Breast epithelium (tissue), 3 donors: ENCODE measurements around the gene ACTR3.

ENCODE experiments used
- CTCF ChIP-seq, 3 donors: fragments of 450-650 bp; IDR thresholded peaks; one replicate each; pipeline ENCODE4 v1.5.1; 2016 to 2017; ENCODE audit warnings: antibody characterized with exemption in 3 of 3, mild to moderate bottlenecking in 3 of 3, moderate library complexity in 3 of 3
- POLR2A ChIP-seq: fragments of 450-650 bp; IDR thresholded peaks from one replicate; pipeline ENCODE4 v1.6.1; 2016; ENCODE audit warnings: antibody characterized with exemption, mild to moderate bottlenecking, moderate library complexity
- POLR2AphosphoS5 ChIP-seq, 3 donors: sonication (generic); formaldehyde crosslinking; IDR thresholded peaks; one replicate each; pipeline ENCODE4 v1.6.1; 2017; ENCODE audit warnings: antibody characterized with exemption in 3 of 3

DNA sequence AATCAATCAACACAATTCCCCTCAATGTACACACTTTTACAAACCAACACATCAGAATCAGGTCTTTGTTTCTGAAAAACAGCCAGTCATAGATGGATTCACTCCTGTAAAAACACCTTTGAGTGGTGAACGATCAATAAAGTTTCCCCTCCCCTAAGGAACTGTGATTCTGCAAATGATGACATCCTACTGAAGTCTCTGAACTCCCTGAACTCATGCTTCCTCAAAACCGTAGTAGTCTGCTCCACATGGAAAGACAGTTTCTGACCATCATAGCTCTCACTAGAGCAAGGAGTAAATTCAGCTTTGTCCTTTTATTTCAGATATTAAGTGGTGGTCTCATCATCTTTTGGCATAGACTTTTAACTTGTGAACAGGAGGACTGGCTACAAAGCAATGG is 43.5 kb upstream of the ACTR3 start:
- TF ChIP-seq POLR2A (no peak), CTCF (IDR thresholded peaks at IDR 0.05) (no peak), POLR2AphosphoS5 (IDR thresholded peaks at IDR 0.05) (no peak)
